IMR-90 (cell line): ENCODE data around the gene SIRT2. TPM values are rescaled to one million over a fixed set of nuclear protein-coding genes. Genes with fewer than 3 reads are reported as not detected.

Experiments
- ATAC-seq: fragments of 200-7000 bp; cut with Tn5 transposase; 2 replicates; pipeline ENCODE4 v1.9.1; 2020; ENCODE audit warnings: low read depth, mild to moderate bottlenecking, moderate library complexity
- BruUV-seq: library from RNA; stranded (reverse); fragments of 400-500 nt; replicated peaks from 2 replicates; lab custom pipeline; 2021; lab: Mats Ljungman, UMichigan
- CTCF ChIA-PET: fragments of 300-600 bp; formaldehyde crosslinking; extraction: SDS; loops from one replicate; lab custom pipeline; 2021; ENCODE audit warnings: antibody characterized with exemption; lab: Yijun Ruan, JAX
- POLR2A ChIA-PET: fragments of 300-600 bp; sonication (Branson Sonifier 250); formaldehyde crosslinking; loops from one replicate; lab custom pipeline; 2022; ENCODE audit warnings: antibody characterized with exemption; ENCODE audit not compliant: unreplicated experiment; lab: Charles Lee
- DNase-seq: peaks from one replicate; pipeline ENCODE4 v3.0.0; 2013
- H2AFZ ChIP-seq: replicated peaks from 2 replicates; pipeline ENCODE3; 2013; ENCODE audit warnings: low read length, mild to moderate bottlenecking; ENCODE audit not compliant: poor library complexity
- H2AK5ac ChIP-seq: 2 replicates; pipeline ENCODE4 v1.6.1; 2013; ENCODE audit warnings: low read depth, low read length, inconsistent platforms
- H2AK9ac ChIP-seq: replicated peaks from 2 replicates; pipeline ENCODE3; 2013; ENCODE audit warnings: mild to moderate bottlenecking, low read depth, low read length, moderate library complexity; ENCODE audit not compliant: poor library complexity
- H2BK120ac ChIP-seq: 2 replicates; pipeline ENCODE4 v1.6.1; 2013; ENCODE audit warnings: low read depth, low read length, inconsistent platforms
- H2BK15ac ChIP-seq: 3 replicates; pipeline ENCODE4 v1.6.1; 2013; ENCODE audit warnings: low read depth, low read length, inconsistent platforms
- H2BK20ac ChIP-seq: 2 replicates; pipeline ENCODE4 v1.6.1; 2013; ENCODE audit warnings: low read depth, mild to moderate bottlenecking, inconsistent platforms, low read length, moderate library complexity
- H2BK5ac ChIP-seq: 2 replicates; pipeline ENCODE4 v1.6.1; 2013; ENCODE audit warnings: mild to moderate bottlenecking, low read depth, low read length, inconsistent platforms; ENCODE audit not compliant: poor library complexity, severe bottlenecking
- H3K14ac ChIP-seq: replicated peaks from 2 replicates; pipeline ENCODE4 v1.6.1; 2013; ENCODE audit warnings: low read depth, low read length, inconsistent platforms
- H3K18ac ChIP-seq: 2 replicates; pipeline ENCODE4 v1.6.1; 2013; ENCODE audit warnings: low read depth, low read length, control low read depth
- H3K23ac ChIP-seq: 2 replicates; pipeline ENCODE4 v1.6.1; 2013; ENCODE audit warnings: low read depth, low read length, inconsistent platforms
- H3K27ac ChIP-seq: 2 replicates; pipeline ENCODE4 v1.5.1; 2013; ENCODE audit warnings: mild to moderate bottlenecking, control low read depth, low read length; ENCODE audit not compliant: insufficient read depth
- H3K27me3 ChIP-seq: 2 replicates; pipeline ENCODE4 v1.6.1; 2013; ENCODE audit warnings: low read length; ENCODE audit not compliant: control insufficient read depth, insufficient read depth
- H3K36me3 ChIP-seq: 2 replicates; pipeline ENCODE4 v1.6.1; 2013; ENCODE audit warnings: low read length, mixed read lengths; ENCODE audit not compliant: control insufficient read depth, insufficient read depth
- H3K4ac ChIP-seq: 2 replicates; pipeline ENCODE4 v1.6.1; 2013; ENCODE audit warnings: low read depth, low read length, inconsistent platforms
- H3K4me1 ChIP-seq: 2 replicates; pipeline ENCODE4 v1.6.1; 2013; ENCODE audit warnings: low read length, mixed read lengths; ENCODE audit not compliant: control insufficient read depth, insufficient read depth
- H3K4me2 ChIP-seq: 2 replicates; pipeline ENCODE4 v1.6.1; 2013; ENCODE audit warnings: low read depth, mild to moderate bottlenecking, control low read depth, low read length, moderate library complexity
- H3K4me3 ChIP-seq: 2 replicates; pipeline ENCODE4 v1.5.1; 2013; ENCODE audit warnings: low read depth, mild to moderate bottlenecking, control low read depth, low read length, moderate library complexity; ENCODE audit not compliant: insufficient read depth
- H3K56ac ChIP-seq: 2 replicates; pipeline ENCODE4 v1.6.1; 2013; ENCODE audit warnings: low read length, inconsistent platforms; ENCODE audit not compliant: insufficient read depth; ENCODE audit errors: extremely low read depth
- H3K79me1 ChIP-seq, 2 experiments: 2 replicates each; pipeline ENCODE4 v1.6.1; 2013; ENCODE audit warnings: low read length in 2 of 2, inconsistent platforms in 1 of 2, low read depth in 1 of 2
- H3K9ac ChIP-seq: 2 replicates; pipeline ENCODE4 v1.6.1; 2013; ENCODE audit warnings: low read depth, low read length, control low read depth
- H3K9me1 ChIP-seq: 2 replicates; pipeline ENCODE4 v1.6.1; 2013; ENCODE audit warnings: low read length, inconsistent platforms; ENCODE audit not compliant: insufficient read depth
- H3K9me3 ChIP-seq: 2 replicates; pipeline ENCODE4 v1.6.1; 2013; ENCODE audit warnings: low read length; ENCODE audit not compliant: control insufficient read depth, insufficient read depth
- H4K20me1 ChIP-seq: 2 replicates; pipeline ENCODE4 v1.6.1; 2013; ENCODE audit warnings: low read length, inconsistent platforms; ENCODE audit not compliant: insufficient read depth
- H4K5ac ChIP-seq: 2 replicates; pipeline ENCODE4 v1.6.1; 2013; ENCODE audit warnings: mild to moderate bottlenecking, low read depth, low read length, control low read depth
- H4K8ac ChIP-seq, 2 experiments: 2 replicates each; pipeline ENCODE4 v1.6.1; 2013; ENCODE audit warnings: low read depth in 2 of 2, low read length in 2 of 2, control low read depth in 1 of 2, inconsistent platforms in 1 of 2
- H4K91ac ChIP-seq: 2 replicates; pipeline ENCODE4 v1.6.1; 2013; ENCODE audit warnings: low read depth, low read length, inconsistent platforms; ENCODE audit not compliant: insufficient read depth
- CEBPB ChIP-seq: IDR thresholded peaks from 2 replicates; pipeline ENCODE4 v1.6.1; 2012; ENCODE audit warnings: low read depth, low read length, improper control_type of control experiment
- CTCF ChIP-seq: conservative IDR thresholded peaks from 2 replicates; pipeline ENCODE4 v1.5.1; 2012; ENCODE audit warnings: mild to moderate bottlenecking, low read depth, low read length, improper control_type of control experiment
- FOS ChIP-seq: fragments of 150-350 bp; IDR thresholded peaks from 2 replicates; pipeline ENCODE4 v1.6.1; 2016; ENCODE audit warnings: low read depth, low read length
- RAD21 ChIP-seq: IDR thresholded peaks from 2 replicates; pipeline ENCODE4 v1.6.1; 2012; ENCODE audit warnings: low read length, improper control_type of control experiment
- SMC3 ChIP-seq: fragments of 150-350 bp; IDR thresholded peaks from 2 replicates; pipeline ENCODE4 v1.6.1; 2016; ENCODE audit warnings: low read depth, mild to moderate bottlenecking, antibody characterized with exemption, low read length, moderate library complexity
- WGBS, 2 experiments: methylation state at CpG; one replicate each; pipeline versions ENCODE4 v1.1.5 to v1.1.7; 2013; ENCODE audit warnings: missing lambda C conversion rate in 2 of 2; ENCODE audit not compliant: insufficient read length in 1 of 2; ENCODE audit errors: extremely low coverage in 2 of 2; 5-methylcytosine and 5-hydroxymethylcytosine counted together
- dilution Hi-C: fragments of 300-500 bp; cut with HindIII; formaldehyde crosslinking; loops from one replicate; pipeline ENCODE4 v1.14.3; 2018; ENCODE audit warnings: low sequenced_read_pairs; ENCODE audit not compliant: unreplicated experiment
- in situ Hi-C: fragments of 300-500 bp; cut with MboI; formaldehyde crosslinking; loops from 3 replicates; pipeline ENCODE4 v1.14.3; 2019; ENCODE audit warnings: low sequenced_read_pairs, inconsistent platforms, mixed read lengths
- intact Hi-C: fragments of 100-400 bp; cut with micrococcal nuclease; formaldehyde crosslinking; loops from 2 replicates; pipeline ENCODE4 v1.10.0; 2022
- polyA plus RNA-seq, 3 experiments: library from polyadenylated mRNA; depleted of rRNA; stranded (reverse); fragments of >200 nt; gene quantifications; 2 replicates each; pipeline ENCODE4 v1.2.3, GENCODE V29; 2012; ENCODE audit warnings: low replicate concordance in 1 of 3
- total RNA-seq: library from RNA; depleted of rRNA; stranded (reverse); fragments of >200 nt; gene quantifications from 2 replicates; pipeline ENCODE4 v1.2.3, GENCODE V29; 2012

Gene SIRT2
- total and polyA plus RNA-seq, 2 of the 4 experiments (the other 2 are of a cell fraction): 43.0 to 50.0 TPM

GRCh38 chr19:38869836-38870607, 29.4 kb downstream of the SIRT2 start:
- H3K79me1 ChIP-seq: no peaks in the 10 kb centered on the region
- H4K5ac ChIP-seq: peak overlapping the region; percentile 30
- peak overlapping the region; percentile 72; the same call in 1 of the 2 replicates for H3K14ac ChIP-seq
- H2AFZ ChIP-seq: peak overlapping the region; percentile 92
- H4K8ac ChIP-seq: peak overlapping the region; percentile 15 to 79; a peak in 3 of 4 replicates
- intact Hi-C loops: no loop called here
- H3K18ac ChIP-seq: no peak overlapping the region
- BruUV-seq: no TSS peak
- 0% methylated on average over 4 of the region's 62 CpGs; no CpG with 5 or more reads in 1 of the 2 experiments for WGBS, 2 experiments
- no peaks in the 10 kb centered on the region for H3K36me3 ChIP-seq
- H3K4me1 ChIP-seq: peaks cover 5% of the 10 kb centered on the region; the same call in 1 of the 2 replicates
- H2BK120ac ChIP-seq: no peak overlapping the region
- TF ChIP-seq CTCF (peak; percentile 65), SMC3 (peak; percentile 55), FOS (no peak), RAD21 (peak; percentile 55), CEBPB (no peak)
- no peak overlapping the region for H3K27ac ChIP-seq
- H2BK15ac ChIP-seq: no peak overlapping the region
- H2AK9ac ChIP-seq: peak overlapping the region; percentile 74
- no peak overlapping the region for H3K9ac ChIP-seq
- peak overlapping the region; percentile 69; the same call in 1 of the 2 replicates for H3K4ac ChIP-seq
- no peaks in the 10 kb centered on the region for H3K9me3 ChIP-seq
- peaks cover 7% of the 10 kb centered on the region for H3K9me1 ChIP-seq
- dilution Hi-C loops: no loop called here
- no peak overlapping the region for H2BK5ac ChIP-seq
- H2AK5ac ChIP-seq: peak overlapping the region; percentile 88
- DNase-seq (peak; percentile 45), ATAC-seq (peak; percentile 96)
- H3K23ac ChIP-seq: no peak overlapping the region
- no peak overlapping the region for H3K56ac ChIP-seq
- no peaks in the 10 kb centered on the region for H3K27me3 ChIP-seq
- peak overlapping the region; percentile 2; the same call in 1 of the 2 replicates for H4K91ac ChIP-seq
- CTCF ChIA-PET: no interaction called here
- POLR2A ChIA-PET: no interaction called here
- in situ Hi-C loops: no loop called here
- H3K4me3 ChIP-seq: peak overlapping the region; percentile 39
- H2BK20ac ChIP-seq: no peak overlapping the region
- H4K20me1 ChIP-seq: no peaks in the 10 kb centered on the region
- peak overlapping the region; percentile 91 for H3K4me2 ChIP-seq
